ENCODE data around the gene ADAMTS17.
"Not testable (repeated sequence)": the region's sequence is repeated elsewhere in the genome, so short reads cannot be mapped to it uniquely, and the experiment has no call there.

Gene ADAMTS17

GRCh38 chr15:100082761-100083402, 258.9 kb downstream of the ADAMTS17 start:
- peaks cover 3% of the 10 kb centered on the region for H3K36me3 Mint-ChIP-seq (ENCODE audit: low read depth)
- no peak overlapping the region for H3K4me3 Mint-ChIP-seq
- H3K4me1 Mint-ChIP-seq: no peaks in the 10 kb centered on the region
- H3K9me3 Mint-ChIP-seq: peaks cover 22% of the 10 kb centered on the region
- TF ChIP-seq, protein P1, sequence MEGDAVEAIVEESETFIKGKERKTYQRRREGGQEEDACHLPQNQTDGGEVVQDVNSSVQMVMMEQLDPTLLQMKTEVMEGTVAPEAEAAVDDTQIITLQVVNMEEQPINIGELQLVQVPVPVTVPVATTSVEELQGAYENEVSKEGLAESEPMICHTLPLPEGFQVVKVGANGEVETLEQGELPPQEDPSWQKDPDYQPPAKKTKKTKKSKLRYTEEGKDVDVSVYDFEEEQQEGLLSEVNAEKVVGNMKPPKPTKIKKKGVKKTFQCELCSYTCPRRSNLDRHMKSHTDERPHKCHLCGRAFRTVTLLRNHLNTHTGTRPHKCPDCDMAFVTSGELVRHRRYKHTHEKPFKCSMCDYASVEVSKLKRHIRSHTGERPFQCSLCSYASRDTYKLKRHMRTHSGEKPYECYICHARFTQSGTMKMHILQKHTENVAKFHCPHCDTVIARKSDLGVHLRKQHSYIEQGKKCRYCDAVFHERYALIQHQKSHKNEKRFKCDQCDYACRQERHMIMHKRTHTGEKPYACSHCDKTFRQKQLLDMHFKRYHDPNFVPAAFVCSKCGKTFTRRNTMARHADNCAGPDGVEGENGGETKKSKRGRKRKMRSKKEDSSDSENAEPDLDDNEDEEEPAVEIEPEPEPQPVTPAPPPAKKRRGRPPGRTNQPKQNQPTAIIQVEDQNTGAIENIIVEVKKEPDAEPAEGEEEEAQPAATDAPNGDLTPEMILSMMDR (IDR thresholded peaks at IDR 0.05; ENCODE audit: unreplicated experiment in 3 of 3): no peak
- H3K27ac Mint-ChIP-seq: no peak overlapping the region
- peaks cover 3% of the 10 kb centered on the region for H3K27me3 Mint-ChIP-seq (ENCODE audit: low read depth)

GRCh38 chr15:100081454-100081853, 260.3 kb downstream of the ADAMTS17 start:
- Mint-ChIP-seq H3K27me3 (ENCODE audit: low read depth) (peaks cover 3% of the 10 kb centered on the region), H3K9me3 (peaks cover 16% of the 10 kb centered on the region), H3K4me1 (no peaks in the 10 kb centered on the region), H3K36me3 (ENCODE audit: low read depth) (peaks cover 3% of the 10 kb centered on the region), H3K4me3 (no peak overlapping the region), H3K27ac (no peak overlapping the region)
- TF ChIP-seq, protein P1 (IDR thresholded peaks at IDR 0.05; ENCODE audit: unreplicated experiment in 3 of 3): no peak

DNA sequence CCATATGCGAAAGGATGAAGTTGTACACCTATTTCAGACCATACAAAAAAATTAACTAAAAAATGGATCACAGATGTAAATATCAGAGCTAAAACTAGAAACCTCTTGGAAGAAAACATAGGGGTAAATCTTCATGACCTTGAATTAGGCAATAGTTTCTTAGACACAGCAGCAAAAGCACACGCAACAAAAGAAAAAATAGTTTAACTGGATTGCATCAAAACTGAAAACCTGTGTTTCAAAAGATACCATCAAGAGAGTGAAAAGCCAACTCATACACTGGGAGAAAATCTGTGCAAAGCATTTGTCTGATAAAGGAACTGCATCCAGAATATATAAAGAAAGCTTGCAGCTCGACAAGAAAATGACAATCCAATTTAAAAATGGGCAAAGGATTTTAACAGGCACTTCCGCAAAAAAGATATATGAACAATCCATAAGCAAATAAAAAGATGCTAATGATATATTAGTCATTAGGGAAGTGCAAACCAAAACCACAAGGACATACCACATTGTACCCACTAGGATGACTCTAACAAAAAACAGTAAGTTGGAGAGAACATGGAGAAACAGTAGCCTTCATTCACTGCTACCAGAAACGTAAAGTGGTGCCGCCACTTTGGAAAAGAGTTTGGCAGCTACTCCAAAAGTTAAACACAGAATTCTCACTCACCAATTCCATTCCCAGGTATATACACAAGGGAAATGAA, 263.1 kb downstream of the ADAMTS17 start:
- no peak overlapping the region for H3K4me3 Mint-ChIP-seq
- H3K27ac Mint-ChIP-seq: no peak overlapping the region
- peaks cover 7% of the 10 kb centered on the region for H3K9me3 Mint-ChIP-seq

DNA sequence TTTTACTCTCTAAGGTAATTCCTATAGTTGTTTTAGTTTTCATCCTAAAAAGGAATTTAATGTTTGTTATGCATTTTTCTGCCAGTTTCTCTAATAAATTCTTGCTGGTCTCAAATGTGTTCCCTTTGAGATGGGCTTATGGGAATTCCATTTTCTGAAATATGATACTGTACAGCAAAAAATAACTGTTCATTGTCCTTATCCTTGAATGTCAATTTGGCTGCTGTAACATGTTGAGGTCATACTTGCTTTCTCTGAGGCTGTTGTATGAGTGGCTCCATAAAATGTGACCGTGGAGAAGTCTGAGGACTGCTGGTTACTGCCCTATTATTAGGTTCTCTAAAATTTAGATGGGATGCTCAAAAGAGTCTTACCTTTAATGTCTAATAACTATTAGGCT, 266.5 kb downstream of the ADAMTS17 start:
- peaks cover 7% of the 10 kb centered on the region for H3K4me1 Mint-ChIP-seq
- no peak overlapping the region for H3K27ac Mint-ChIP-seq
- H3K9me3 Mint-ChIP-seq: peaks cover 2% of the 10 kb centered on the region
- TF ChIP-seq, protein P1 (IDR thresholded peaks at IDR 0.05; ENCODE audit: unreplicated experiment in 3 of 3): no peak
- no peak overlapping the region for H3K4me3 Mint-ChIP-seq
- no peaks in the 10 kb centered on the region for H3K36me3 Mint-ChIP-seq (ENCODE audit: low read depth)
- no peaks in the 10 kb centered on the region for H3K27me3 Mint-ChIP-seq (ENCODE audit: low read depth)

More for the DNA sequence above, 263.1 kb downstream of the ADAMTS17 start:
- no peaks in the 10 kb centered on the region for H3K27me3 Mint-ChIP-seq (ENCODE audit: low read depth)
- no peaks in the 10 kb centered on the region for H3K36me3 Mint-ChIP-seq (ENCODE audit: low read depth)
- TF ChIP-seq, protein P1 (IDR thresholded peaks at IDR 0.05; ENCODE audit: unreplicated experiment in 3 of 3): no peak
- H3K4me1 Mint-ChIP-seq: peaks cover 7% of the 10 kb centered on the region

GRCh38 chr15:100073982-100074381, 267.8 kb downstream of the ADAMTS17 start:
- peaks cover 7% of the 10 kb centered on the region for H3K4me1 Mint-ChIP-seq
- no peak overlapping the region for H3K4me3 Mint-ChIP-seq
- H3K27me3 Mint-ChIP-seq (ENCODE audit: low read depth): peaks cover under 1% of the 10 kb centered on the region
- H3K27ac Mint-ChIP-seq: no peak overlapping the region
- TF ChIP-seq, protein P1 (IDR thresholded peaks at IDR 0.05; ENCODE audit: unreplicated experiment in 3 of 3): no peak
- H3K36me3 Mint-ChIP-seq (ENCODE audit: low read depth): no peaks in the 10 kb centered on the region
- peaks cover 4% of the 10 kb centered on the region for H3K9me3 Mint-ChIP-seq

GRCh38 chr15:100066521-100067280, 275.1 kb downstream of the ADAMTS17 start:
- H3K36me3 Mint-ChIP-seq (ENCODE audit: low read depth); H3K27ac Mint-ChIP-seq; H3K4me1 Mint-ChIP-seq; H3K4me3 Mint-ChIP-seq: not testable (repeated sequence)
- Mint-ChIP-seq H3K9me3 (peaks cover 16% of the 10 kb centered on the region), H3K27me3 (ENCODE audit: low read depth) (peaks cover 12% of the 10 kb centered on the region)

All from nephron (organoid).